HG03280 (cell line): ENCODE data around the gene DSCAM.
"Not testable (repeated sequence)": the region's sequence is repeated elsewhere in the genome, so short reads cannot be mapped to it uniquely, and the experiment has no call there.

Experiments used
- ATAC-seq: cut with Tn5 transposase; IDR thresholded peaks from one replicate; pipeline ENCODE4 v1.9.1; 2021; ENCODE audit warnings: mild to moderate bottlenecking, moderate library complexity; ENCODE audit not compliant: unreplicated experiment

DSCAM gene

GRCh38 chr21:40074198-40074597, 772.8 kb downstream of the DSCAM start:
- ATAC-seq: no peak

- no peak for ATAC-seq
Observed at GRCh38 chr21:40073642-40074041, 773.3 kb downstream of the DSCAM start.

- ATAC-seq: no peak
Observed at GRCh38 chr21:40070871-40071270, 776.1 kb downstream of the DSCAM start.

- no peak for ATAC-seq
Observed at GRCh38 chr21:40067751-40068150, 779.2 kb downstream of the DSCAM start.

- ATAC-seq: no peak
Observed at GRCh38 chr21:40066221-40066620, 780.7 kb downstream of the DSCAM start.

GRCh38 chr21:40060083-40060677, 786.8 kb downstream of the DSCAM start:
- no peak for ATAC-seq

- no peak for ATAC-seq
Observed at GRCh38 chr21:40057331-40057730, 789.6 kb downstream of the DSCAM start.

- ATAC-seq: no peak
Observed at GRCh38 chr21:40056031-40056430, 790.9 kb downstream of the DSCAM start.

- no peak for ATAC-seq
Observed at GRCh38 chr21:40054403-40054802, 792.6 kb downstream of the DSCAM start.

GRCh38 chr21:40053007-40053406, 794.0 kb downstream of the DSCAM start:
- no peak for ATAC-seq

GRCh38 chr21:40052276-40052675, 794.7 kb downstream of the DSCAM start:
- no peak for ATAC-seq

GRCh38 chr21:40051801-40052200, 795.2 kb downstream of the DSCAM start:
- ATAC-seq: no peak

- no peak for ATAC-seq
Observed at GRCh38 chr21:40049931-40050290, 797.0 kb downstream of the DSCAM start.

- no peak for ATAC-seq
Observed at GRCh38 chr21:40049031-40049930, 797.7 kb downstream of the DSCAM start.

- ATAC-seq: no peak
Observed at GRCh38 chr21:40047993-40048730, 798.8 kb downstream of the DSCAM start.

- ATAC-seq: no peak
Observed at GRCh38 chr21:40047211-40047610, 799.7 kb downstream of the DSCAM start.

GRCh38 chr21:40043866-40044265, 803.1 kb downstream of the DSCAM start:
- ATAC-seq: no peak

- ATAC-seq: no peak
Observed at GRCh38 chr21:40043423-40043822, 803.5 kb downstream of the DSCAM start.

GRCh38 chr21:40041446-40041845, 805.5 kb downstream of the DSCAM start:
- no peak for ATAC-seq

GRCh38 chr21:40033156-40033782, 813.7 kb downstream of the DSCAM start:
- ATAC-seq: not testable (repeated sequence)

GRCh38 chr21:40029888-40030287, 817.1 kb downstream of the DSCAM start:
- ATAC-seq: no peak
